Natural killer cell (primary cell): ENCODE results near the gene RASGRP2. TPM values are rescaled to one million over a fixed set of nuclear protein-coding genes. Genes with fewer than 3 reads are reported as not detected.
A peak's percentile ranks its signal among the peaks of the same experiment; 100 is the strongest.

Experiments
- ATAC-seq, 3 donors: fragments of 150-1000 bp in 2 of 3; fragments of 200-7000 bp in 1 of 3; cut with Tn5 transposase; 1 replicate in 1 of 3; 2 replicates in 2 of 3; pipeline ENCODE4 v1.10.0; 2021; ENCODE audit warnings: mild to moderate bottlenecking in 2 of 3, moderate library complexity in 2 of 3
- DNase-seq, 2 donors: peaks; one replicate each; pipeline versions ENCODE4 v3.0.0 to v3.0.0-alpha.2; 2013 to 2021; ENCODE audit warnings: mixed read lengths in 1 of 2
- H3K27ac ChIP-seq: one replicate; pipeline ENCODE4 v1.5.1; 2013; ENCODE audit warnings: mild to moderate bottlenecking, low read length
- H3K27me3 ChIP-seq: one replicate; pipeline ENCODE4 v1.6.1; 2013; ENCODE audit warnings: low read length; ENCODE audit not compliant: control insufficient read depth, insufficient read depth
- H3K36me3 ChIP-seq: one replicate; pipeline ENCODE4 v1.6.1; 2013; ENCODE audit warnings: low read length; ENCODE audit not compliant: control insufficient read depth, insufficient read depth
- H3K4me1 ChIP-seq: one replicate; pipeline ENCODE4 v1.6.1; 2013; ENCODE audit warnings: low read length; ENCODE audit not compliant: control insufficient read depth, insufficient read depth
- H3K4me3 ChIP-seq: one replicate; pipeline ENCODE4 v1.5.1; 2013; ENCODE audit warnings: low read length
- H3K9me3 ChIP-seq: one replicate; pipeline ENCODE4 v1.6.1; 2013; ENCODE audit warnings: low read length; ENCODE audit not compliant: control insufficient read depth, insufficient read depth
- H3K27ac Mint-ChIP-seq, 2 donors: one replicate each; pipeline ENCODE4 v1.8.0; 2022; ENCODE audit warnings: mild to moderate bottlenecking in 2 of 2, mixed read lengths in 2 of 2, moderate library complexity in 1 of 2
- H3K27me3 Mint-ChIP-seq, 2 donors: one replicate each; pipeline ENCODE4 v1.8.0; 2022; ENCODE audit warnings: low read depth in 2 of 2, mixed read lengths in 2 of 2
- H3K36me3 Mint-ChIP-seq: one replicate; pipeline ENCODE4 v1.8.0; 2022; ENCODE audit warnings: mixed read lengths
- H3K4me1 Mint-ChIP-seq, 2 donors: one replicate each; pipeline ENCODE4 v1.8.0; 2022; ENCODE audit warnings: mixed read lengths in 2 of 2
- H3K4me3 Mint-ChIP-seq: one replicate; pipeline ENCODE4 v1.8.0; 2022; ENCODE audit warnings: mild to moderate bottlenecking, moderate library complexity, mixed read lengths
- H3K9me3 Mint-ChIP-seq, 2 donors: one replicate each; pipeline ENCODE4 v1.8.0; 2022; ENCODE audit warnings: mixed read lengths in 2 of 2
- CTCF ChIP-seq: fragments of 200-600 bp; IDR thresholded peaks from one replicate; pipeline ENCODE4 v1.8.0; 2022; ENCODE audit warnings: antibody characterized with exemption
- WGBS: methylation state at CpG from one replicate; pipeline ENCODE4 v1.1.7; 2013; ENCODE audit warnings: missing lambda C conversion rate; ENCODE audit not compliant: insufficient coverage; 5-methylcytosine and 5-hydroxymethylcytosine counted together
- intact Hi-C: fragments of 100-400 bp; cut with micrococcal nuclease; formaldehyde crosslinking; loops from one replicate; pipeline ENCODE4 v1.14.2; 2022
- total RNA-seq, 4 donors: library from RNA; stranded (reverse); fragments of 120-200 nt in 1 of 4; gene quantifications; one replicate each; pipeline versions ENCODE4 v1.2.3 to v1.2.4, GENCODE V29; 2013 to 2022

The RASGRP2 gene
- total RNA-seq, 3 donors from 2014 or later (not counting 1 experiment from before 2014, with no cell fraction given), result 371 to 417 (median 394) TPM

- peak overlapping the region; percentile 45 to 67 for H3K27ac Mint-ChIP-seq
- DNase-seq, result no peak
- no peaks in the 10 kb centered on the region for H3K9me3 ChIP-seq
- peaks cover 35% of the 10 kb centered on the region for H3K4me1 ChIP-seq
- H3K36me3 Mint-ChIP-seq, result peaks cover 63% of the 10 kb centered on the region
- no peaks in the 10 kb centered on the region for H3K27me3 Mint-ChIP-seq
- H3K27me3 ChIP-seq, result no peaks in the 10 kb centered on the region
- peak overlapping the region; percentile 49 for H3K4me3 Mint-ChIP-seq
- peak overlapping the region; percentile 43 for H3K27ac ChIP-seq
- no CpG with 5 or more reads among the region's 3 CpGs for WGBS
- no peak overlapping the region for H3K4me3 ChIP-seq
- H3K9me3 Mint-ChIP-seq, result no peaks in the 10 kb centered on the region
- no peak for ATAC-seq
- H3K36me3 ChIP-seq, result peaks cover 98% of the 10 kb centered on the region
- no peak for TF ChIP-seq CTCF
- peaks cover 81 to 82% of the 10 kb centered on the region in 2 donors for H3K4me1 Mint-ChIP-seq
- intact Hi-C loops, result loop anchor here (10.0 kb wide), 1 partner anchor 342 kb away; the partner anchor contains the start of genes TM7SF2 and ZNHIT2
Measured at GRCh38 chr11:64772303-64773018, 28.5 kb upstream of the RASGRP2 start.

- H3K27ac ChIP-seq, result peak overlapping the region; percentile 43
- H3K4me1 ChIP-seq, result peaks cover 35% of the 10 kb centered on the region
- peaks cover 98% of the 10 kb centered on the region for H3K36me3 ChIP-seq
- H3K4me1 Mint-ChIP-seq, result peaks cover 81% of the 10 kb centered on the region in 2 donors
- TF ChIP-seq CTCF, result no peak
- DNase-seq (no peak), ATAC-seq (no peak)
- H3K27me3 ChIP-seq, result no peaks in the 10 kb centered on the region
- intact Hi-C loops, result loop anchor here (10.0 kb wide), 1 partner anchor 343 kb away; the partner anchor contains the start of genes TM7SF2 and ZNHIT2
- H3K36me3 Mint-ChIP-seq, result peaks cover 62% of the 10 kb centered on the region
- H3K9me3 ChIP-seq, result no peaks in the 10 kb centered on the region
- no peaks in the 10 kb centered on the region for H3K27me3 Mint-ChIP-seq
- no CpG with 5 or more reads among the region's 2 CpGs for WGBS
- H3K4me3 Mint-ChIP-seq, result peak overlapping the region; percentile 49
- H3K4me3 ChIP-seq, result no peak overlapping the region
- H3K9me3 Mint-ChIP-seq, result no peaks in the 10 kb centered on the region
- peak overlapping the region; percentile 45 to 67 for H3K27ac Mint-ChIP-seq
Measured at GRCh38 chr11:64771861-64772260, 27.9 kb upstream of the RASGRP2 start.

- TF ChIP-seq CTCF, result no peak
- no peak for DNase-seq
- Mint-ChIP-seq H3K36me3 (peaks cover 49% of the 10 kb centered on the region), H3K27me3 (no peaks in the 10 kb centered on the region), H3K27ac (peak overlapping the region in 1 of 2 donors; percentile 50), H3K9me3 (no peaks in the 10 kb centered on the region), H3K4me3 (no peak overlapping the region), H3K4me1 (peaks cover 76 to 79% of the 10 kb centered on the region in 2 donors)
- intact Hi-C loops, result loop anchor here (10.0 kb wide), 1 partner anchor 345 kb away; the partner anchor contains the start of genes TM7SF2 and ZNHIT2
- H3K4me3 ChIP-seq, result no peak overlapping the region
- H3K9me3 ChIP-seq, result no peaks in the 10 kb centered on the region
- no peak overlapping the region for H3K27ac ChIP-seq
- no peak for ATAC-seq
- peaks cover 95% of the 10 kb centered on the region for H3K36me3 ChIP-seq
- 98% methylated on average over 7 of the region's 12 CpGs for WGBS
- peaks cover 43% of the 10 kb centered on the region for H3K4me1 ChIP-seq
- no peaks in the 10 kb centered on the region for H3K27me3 ChIP-seq
Measured at GRCh38 chr11:64770120-64770519, 26.2 kb upstream of the RASGRP2 start.
